Lower lobe of right lung (tissue), 2 donors: ENCODE data around the gene UQCRHL. TPM values are rescaled to one million over a fixed set of nuclear protein-coding genes. Genes with fewer than 3 reads are reported as not detected.

ENCODE experiments used
- ATAC-seq, 2 donors: fragments of 200-7000 bp; cut with Tn5 transposase; one replicate each; pipeline ENCODE4 v1.9.1; 2020 to 2022; ENCODE audit warnings: mild to moderate bottlenecking in 2 of 2, moderate library complexity in 2 of 2
- DNase-seq: peaks from one replicate; pipeline ENCODE4 v3.0.0-alpha.2; 2020
- H3K27ac ChIP-seq: fragments of 200-600 bp; one replicate; pipeline ENCODE4 v1.8.0; 2022
- H3K27me3 ChIP-seq: fragments of 200-600 bp; one replicate; pipeline ENCODE4 v1.8.0; 2022; ENCODE audit warnings: low read depth
- H3K36me3 ChIP-seq: fragments of 200-600 bp; one replicate; pipeline ENCODE4 v1.8.0; 2022; ENCODE audit warnings: mild to moderate bottlenecking
- H3K4me1 ChIP-seq: fragments of 200-600 bp; one replicate; pipeline ENCODE4 v1.8.0; 2022
- H3K4me3 ChIP-seq: fragments of 200-600 bp; one replicate; pipeline ENCODE4 v1.8.0; 2022; ENCODE audit warnings: mild to moderate bottlenecking
- H3K9me3 ChIP-seq: fragments of 200-600 bp; one replicate; pipeline ENCODE4 v1.8.0; 2022
- CTCF ChIP-seq: fragments of 200-600 bp; IDR thresholded peaks from one replicate; pipeline ENCODE4 v1.8.0; 2022; ENCODE audit warnings: antibody characterized with exemption, mild to moderate bottlenecking
- intact Hi-C: fragments of 100-400 bp; cut with DNase I; formaldehyde crosslinking; loops from one replicate; pipeline ENCODE4 v1.11.0; 2022
- total RNA-seq: library from RNA; stranded (reverse); fragmentation: NEBNext Ultra II Directional; extraction: Animal tissue kit (Norgen Biotek cat#: 25700); gene quantifications from one replicate; pipeline ENCODE4 v1.2.1, GENCODE V29; 2021
- donor health status: DM: no; HTN: yes; CAD: no; lungs with severe emphysema.

Gene UQCRHL
- total RNA-seq, 1 donor from 2014 or later = 1.1 TPM

GRCh38 chr1:15768388-15768787 is 39.1 kb downstream of the UQCRHL start:
- no peak for ATAC-seq
- peaks cover 36% of the 10 kb centered on the region for H3K36me3 ChIP-seq

GRCh38 chr1:15767941-15768340 is 39.5 kb downstream of the UQCRHL start:
- no peak overlapping the region for H3K27ac ChIP-seq
- no peak for DNase-seq
- ATAC-seq = no peak
- TF ChIP-seq CTCF = no peak
- intact Hi-C loops = no loop called here
- H3K36me3 ChIP-seq = peaks cover 36% of the 10 kb centered on the region
- H3K4me3 ChIP-seq = no peak overlapping the region
- no peaks in the 10 kb centered on the region for H3K4me1 ChIP-seq
- H3K9me3 ChIP-seq = no peaks in the 10 kb centered on the region
- H3K27me3 ChIP-seq = no peaks in the 10 kb centered on the region

More at GRCh38 chr1:15768388-15768787, 39.1 kb downstream of the UQCRHL start:
- no peak for TF ChIP-seq CTCF
- no peak for DNase-seq
- Histone ChIP-seq H3K4me1 (no peaks in the 10 kb centered on the region), H3K4me3 (no peak overlapping the region), H3K9me3 (no peaks in the 10 kb centered on the region), H3K27me3 (no peaks in the 10 kb centered on the region), H3K27ac (no peak overlapping the region)
- intact Hi-C loops = no loop called here

- ATAC-seq (no peak), DNase-seq (no peak)
- Histone ChIP-seq H3K36me3 (peaks cover 18% of the 10 kb centered on the region), H3K9me3 (no peaks in the 10 kb centered on the region), H3K4me3 (no peak overlapping the region), H3K27ac (no peak overlapping the region), H3K4me1 (peaks cover 1% of the 10 kb centered on the region), H3K27me3 (peaks cover under 1% of the 10 kb centered on the region)
- no peak for TF ChIP-seq CTCF
- intact Hi-C loops = no loop called here
Observed at GRCh38 chr1:15765495-15766194, 41.8 kb downstream of the UQCRHL start.

- H3K4me3 ChIP-seq = no peak overlapping the region
- H3K36me3 ChIP-seq = peaks cover 10% of the 10 kb centered on the region
- ATAC-seq (no peak), DNase-seq (no peak)
- peaks cover 8% of the 10 kb centered on the region for H3K27me3 ChIP-seq
- TF ChIP-seq CTCF = no peak
- intact Hi-C loops = no loop called here
- H3K4me1 ChIP-seq = peaks cover 9% of the 10 kb centered on the region
- no peak overlapping the region for H3K27ac ChIP-seq
- no peaks in the 10 kb centered on the region for H3K9me3 ChIP-seq
Observed at GRCh38 chr1:15764890-15765289, 42.6 kb downstream of the UQCRHL start.

GRCh38 chr1:15764269-15764764 is 43.1 kb downstream of the UQCRHL start:
- Histone ChIP-seq H3K4me1 (peaks cover 14% of the 10 kb centered on the region), H3K9me3 (no peaks in the 10 kb centered on the region), H3K27ac (no peak overlapping the region), H3K36me3 (peaks cover 10% of the 10 kb centered on the region), H3K27me3 (peaks cover 14% of the 10 kb centered on the region), H3K4me3 (no peak overlapping the region)
- DNase-seq = no peak
- no peak for ATAC-seq
- intact Hi-C loops = no loop called here
- no peak for TF ChIP-seq CTCF
